RCC 7860 (cell line): ENCODE measurements around the gene ZNF598.
"Not testable (repeated sequence)": the region's sequence is repeated elsewhere in the genome, so short reads cannot be mapped to it uniquely, and the experiment has no call there.

Source experiments
- DNase-seq: peaks from one replicate; pipeline ENCODE4 v3.0.0-alpha.2; 2015; ENCODE audit warnings: low spot score
- FAIRE-seq: peaks from 2 replicates; lab custom pipeline; 2012; peaks lifted over from hg19 to GRCh38; lab: Jason Lieb, UNC

Gene ZNF598

DNA sequence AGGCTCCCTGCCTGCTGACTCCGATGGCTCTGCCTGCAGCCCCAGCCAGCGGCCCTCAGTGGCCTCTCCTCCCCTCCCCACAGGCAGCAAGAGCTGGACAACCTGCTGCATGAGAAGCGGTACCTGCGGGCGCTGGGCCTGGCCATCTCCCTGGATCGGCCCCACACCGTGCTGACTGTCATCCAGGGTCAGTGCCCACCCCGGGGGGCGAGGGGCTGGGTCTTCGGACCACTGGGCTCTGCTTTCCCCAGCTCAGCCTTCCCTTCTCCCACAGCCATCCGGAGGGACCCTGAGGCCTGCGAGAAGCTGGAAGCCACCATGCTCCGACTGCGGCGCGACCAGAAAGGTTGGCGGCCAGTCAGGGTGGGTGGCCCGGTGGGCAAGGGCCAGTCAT, 31.7 kb downstream of the ZNF598 start:
- no peak for FAIRE-seq
- no peak for DNase-seq

DNA sequence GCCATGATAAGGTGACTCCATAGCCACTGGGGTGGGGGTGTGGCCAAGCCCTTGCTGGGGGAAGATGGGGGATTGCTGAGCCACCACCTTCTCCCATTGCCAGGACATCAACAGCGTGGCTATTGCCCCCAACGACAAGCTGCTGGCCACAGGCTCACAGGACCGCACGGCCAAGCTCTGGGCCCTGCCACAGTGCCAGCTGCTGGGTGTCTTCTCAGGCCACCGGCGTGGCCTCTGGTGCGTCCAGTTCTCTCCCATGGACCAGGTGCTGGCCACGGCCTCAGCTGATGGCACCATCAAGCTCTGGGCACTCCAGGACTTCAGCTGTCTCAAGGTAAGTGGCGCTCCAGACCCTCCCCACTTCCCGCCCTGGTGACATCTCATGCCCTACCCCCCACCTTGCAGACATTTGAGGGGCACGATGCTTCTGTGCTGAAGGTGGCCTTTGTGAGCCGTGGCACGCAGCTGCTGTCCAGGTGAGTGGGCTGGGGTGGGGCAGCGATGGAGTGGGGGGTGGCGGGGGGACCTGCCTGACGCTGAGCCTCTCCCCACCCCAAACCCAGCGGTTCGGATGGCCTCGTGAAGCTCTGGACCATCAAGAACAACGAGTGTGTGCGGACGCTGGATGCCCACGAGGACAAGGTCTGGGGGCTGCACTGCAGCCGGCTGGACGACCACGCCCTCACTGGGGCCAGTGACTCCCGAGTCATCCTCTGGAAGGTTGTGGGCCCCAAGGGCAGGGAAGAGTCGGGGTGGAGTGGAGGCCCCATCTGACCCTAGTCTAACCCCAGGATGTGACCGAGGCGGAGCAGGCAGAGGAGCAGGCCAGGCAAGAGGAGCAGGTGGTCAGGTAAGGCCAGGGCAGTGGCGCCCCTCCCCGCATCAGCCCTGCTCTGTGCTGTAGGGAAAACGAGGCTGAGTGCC, 32.4 kb downstream of the ZNF598 start:
- no peak for FAIRE-seq
- DNase-seq: no peak

DNA sequence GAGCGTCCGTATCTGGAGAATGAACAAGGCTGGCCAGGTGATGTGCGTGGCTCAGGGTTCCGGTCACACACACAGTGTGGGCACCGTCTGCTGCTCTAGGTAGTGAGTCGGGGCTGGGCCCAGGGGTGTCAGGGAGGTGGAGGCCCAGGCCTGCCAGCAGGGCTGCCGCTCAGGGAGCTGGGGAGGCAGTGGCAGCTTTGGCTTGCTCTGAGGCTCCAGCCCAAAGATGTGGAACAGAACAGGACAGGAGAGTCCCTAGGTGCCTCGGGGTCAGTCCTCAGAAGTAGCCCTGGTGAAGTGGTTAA, 33.5 kb downstream of the ZNF598 start:
- FAIRE-seq (no peak), DNase-seq (no peak)

DNA sequence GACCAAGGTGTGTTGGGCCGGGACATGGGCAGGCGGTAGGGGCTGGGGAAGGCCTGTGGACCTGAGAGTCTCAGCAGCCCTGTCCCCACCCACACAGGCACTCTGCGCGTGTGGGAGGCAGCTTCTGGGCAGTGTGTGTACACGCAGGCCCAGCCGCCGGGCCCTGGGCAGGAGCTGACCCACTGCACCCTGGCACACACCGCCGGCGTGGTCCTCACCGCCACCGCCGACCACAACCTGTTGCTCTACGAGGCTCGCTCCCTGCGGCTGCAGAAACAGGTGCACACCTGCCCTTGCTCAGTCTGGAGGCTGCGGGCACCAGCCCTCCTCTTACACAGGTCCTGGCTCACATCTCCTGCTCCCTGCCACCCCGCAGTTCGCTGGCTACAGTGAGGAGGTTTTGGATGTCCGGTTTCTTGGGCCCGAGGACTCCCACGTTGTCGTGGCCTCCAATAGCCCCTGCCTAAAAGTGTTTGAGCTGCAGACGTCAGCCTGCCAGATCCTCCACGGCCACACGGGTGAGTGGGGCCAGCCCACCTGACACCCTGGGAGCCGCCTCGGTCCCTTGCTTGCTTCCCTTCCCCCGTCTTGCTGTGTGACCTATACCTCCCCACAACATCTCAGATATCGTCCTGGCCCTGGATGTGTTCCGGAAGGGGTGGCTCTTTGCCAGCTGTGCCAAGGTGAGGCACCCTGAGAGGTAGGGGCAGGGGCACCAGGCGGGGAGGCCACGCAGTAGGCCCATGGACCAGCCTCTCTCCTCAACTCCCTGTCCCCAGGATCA, 34.0 kb downstream of the ZNF598 start:
- FAIRE-seq: no peak
- DNase-seq: no peak

DNA sequence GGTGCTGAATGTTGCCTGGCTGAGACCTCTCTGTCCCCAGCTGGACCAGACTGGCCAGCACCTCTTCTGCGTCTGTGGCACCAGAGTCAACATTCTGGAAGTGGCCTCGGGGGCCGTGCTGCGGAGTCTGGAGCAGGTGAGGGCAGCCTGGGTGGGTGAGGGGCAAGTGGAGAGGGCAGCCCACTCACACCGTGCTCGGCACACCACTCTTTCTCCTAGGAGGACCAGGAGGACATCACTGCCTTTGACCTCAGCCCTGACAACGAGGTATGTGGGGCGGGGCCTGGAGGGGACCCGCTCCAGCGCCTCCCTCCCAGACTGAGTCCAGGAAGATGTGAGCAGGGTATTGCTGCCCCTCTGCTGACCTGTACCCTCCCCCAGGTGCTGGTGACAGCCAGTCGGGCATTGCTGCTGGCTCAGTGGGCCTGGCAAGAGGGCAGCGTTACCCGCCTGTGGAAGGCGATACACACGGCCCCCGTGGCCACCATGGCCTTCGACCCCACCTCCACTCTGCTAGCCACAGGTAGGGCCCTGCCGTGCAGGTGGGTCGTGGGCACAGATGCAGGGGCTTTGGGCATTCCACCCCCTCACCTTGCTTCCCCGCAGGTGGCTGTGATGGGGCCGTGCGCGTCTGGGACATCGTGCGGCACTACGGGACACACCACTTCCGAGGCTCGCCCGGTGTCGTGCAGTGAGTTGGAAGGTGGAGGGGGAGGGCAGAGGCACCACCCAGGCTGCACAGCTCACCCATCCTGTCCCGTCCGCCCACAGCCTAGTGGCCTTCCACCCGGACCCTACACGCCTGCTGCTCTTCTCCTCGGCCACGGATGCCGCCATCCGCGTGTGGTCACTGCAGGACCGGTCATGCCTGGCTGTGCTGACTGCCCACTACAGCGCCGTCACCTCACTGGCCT, 35.2 kb downstream of the ZNF598 start:
- DNase-seq: no peak
- FAIRE-seq: no peak

DNA sequence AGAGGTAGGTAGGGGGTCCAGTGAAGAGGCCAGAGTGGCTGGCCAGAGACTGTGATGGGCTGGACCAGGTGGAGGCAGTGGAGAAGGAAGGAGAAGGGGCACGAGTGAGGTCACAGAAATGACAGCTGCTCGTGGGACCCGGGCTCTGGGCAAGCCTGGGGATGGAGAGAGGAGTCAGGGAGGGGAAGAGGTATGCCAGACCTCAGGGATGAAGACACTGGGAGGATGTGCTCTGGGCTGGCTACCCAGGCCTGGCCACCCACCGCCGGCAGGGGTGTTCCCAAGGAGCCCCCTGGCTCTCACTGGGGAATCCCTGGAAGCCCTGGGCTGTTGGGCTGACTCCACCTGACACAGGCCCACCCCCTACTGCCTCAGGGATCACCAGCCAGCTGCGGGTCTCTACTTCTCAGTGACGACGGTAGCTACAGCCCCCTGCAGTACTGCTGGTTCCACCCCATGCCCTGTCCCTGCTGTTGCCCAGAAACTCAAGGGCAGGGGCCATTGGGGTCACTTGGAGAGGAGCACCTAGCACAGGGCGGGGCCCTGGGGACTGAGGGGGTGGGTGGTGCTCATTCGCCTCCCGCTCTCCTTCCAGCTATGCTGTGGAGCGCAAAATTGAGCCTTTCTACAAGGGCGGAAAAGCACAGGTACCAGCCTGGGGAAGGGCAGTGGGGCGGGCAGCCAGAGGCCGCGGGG, 36.0 kb downstream of the ZNF598 start:
- DNase-seq: no peak
- FAIRE-seq: no peak

DNA sequence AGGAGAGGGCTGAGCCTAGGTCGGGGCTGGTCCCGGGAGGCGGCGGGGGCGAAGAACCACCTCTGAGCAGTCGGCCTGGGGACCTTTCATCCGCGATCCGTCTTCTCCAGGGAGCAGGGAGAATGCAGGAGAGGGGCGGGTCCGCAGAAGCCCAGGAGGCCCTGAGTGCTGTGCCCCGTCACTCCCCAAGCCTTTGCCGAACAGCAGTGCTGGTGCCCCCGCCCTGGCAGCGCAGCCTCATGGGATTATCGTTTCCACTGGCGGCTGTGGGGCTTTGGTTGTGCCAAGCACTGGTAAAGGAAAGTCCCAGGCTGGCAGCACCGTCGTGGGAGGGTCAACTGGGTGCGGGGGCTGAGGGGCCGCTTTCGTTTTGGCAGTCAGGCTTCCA, 37.1 kb downstream of the ZNF598 start:
- FAIRE-seq: no peak

DNA sequence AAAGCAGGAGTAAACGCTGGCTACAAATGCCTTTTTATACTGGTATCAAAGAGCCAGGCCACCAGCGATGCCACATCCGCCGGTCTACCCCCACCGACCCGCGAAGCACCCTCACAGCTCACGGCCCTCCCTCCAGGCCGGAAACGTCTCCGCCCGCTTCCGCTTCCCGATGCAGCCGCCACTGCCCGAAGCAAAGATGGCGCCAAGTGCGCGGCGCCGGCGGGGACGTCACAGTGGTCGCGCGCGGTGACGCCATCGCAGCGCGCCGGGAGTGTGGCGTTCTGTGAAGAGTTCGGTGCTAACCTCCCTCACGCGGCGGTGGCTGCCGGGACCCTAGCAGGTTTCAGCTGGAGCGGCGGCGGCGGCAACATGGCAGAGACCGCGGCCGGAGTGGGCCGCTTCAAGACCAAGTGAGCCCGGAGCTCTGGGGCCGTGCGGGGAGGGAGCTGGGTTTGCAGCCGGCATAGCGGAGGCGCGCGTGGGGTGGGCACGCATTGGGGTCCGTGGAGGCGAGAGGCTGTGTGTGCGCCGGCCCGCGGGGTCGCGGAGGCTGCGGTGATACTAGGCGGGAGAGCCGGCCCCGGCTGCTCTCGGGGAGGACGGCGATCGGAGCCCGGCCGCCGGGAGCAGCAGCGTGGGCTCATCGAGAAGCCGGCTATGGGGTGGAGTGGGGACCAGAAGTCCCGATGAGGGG, 37.7 kb downstream of the ZNF598 start, which contains the start of gene TBL3:
Gene TBL3 (plus strand): TSS at position 258 of the 694 bp plus-strand sequence. CDS start 112 bp downstream, at position 370.
- peak; percentile 55 for FAIRE-seq

More for the DNA sequence above, 37.1 kb downstream of the ZNF598 start:
- no peak for DNase-seq

DNA sequence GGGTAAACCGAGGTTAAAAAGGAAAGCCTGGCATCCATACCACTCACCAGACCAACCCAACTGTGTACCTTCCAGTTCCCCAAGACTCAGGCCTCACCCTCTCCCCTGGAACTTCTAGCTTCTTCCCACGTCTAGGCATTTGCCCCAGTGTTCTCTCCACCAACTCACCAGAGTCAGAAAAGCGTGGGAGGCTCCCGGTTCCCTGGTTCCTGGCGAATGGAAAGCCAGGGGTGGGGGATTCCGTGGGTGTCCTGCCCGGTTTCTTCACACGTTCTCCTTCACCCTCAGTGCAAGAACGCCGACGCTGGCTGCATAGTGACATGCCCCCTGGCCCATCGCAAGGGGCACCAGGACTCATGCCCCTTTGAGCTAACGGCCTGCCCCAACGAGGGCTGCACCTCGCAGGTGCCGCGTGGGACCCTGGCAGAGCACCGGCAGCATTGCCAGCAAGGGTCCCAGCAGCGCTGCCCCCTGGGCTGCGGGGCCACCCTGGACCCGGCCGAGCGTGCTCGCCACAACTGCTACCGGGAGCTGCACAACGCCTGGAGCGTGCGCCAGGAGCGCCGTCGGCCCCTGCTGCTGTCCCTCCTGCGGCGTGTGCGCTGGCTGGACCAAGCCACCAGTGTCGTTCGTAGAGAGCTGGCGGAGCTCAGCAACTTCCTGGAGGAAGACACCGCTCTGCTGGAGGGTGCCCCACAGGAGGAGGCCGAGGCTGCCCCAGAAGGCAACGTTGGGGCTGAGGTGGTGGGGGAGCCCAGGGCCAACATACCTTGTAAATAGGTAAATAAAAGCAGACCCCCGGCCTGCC, 41.3 kb downstream of the ZNF598 start:
- no peak for FAIRE-seq
- no peak for DNase-seq

More for the DNA sequence above, 37.7 kb downstream of the ZNF598 start, which contains the start of gene TBL3:
- peak; percentile 85 for DNase-seq

DNA sequence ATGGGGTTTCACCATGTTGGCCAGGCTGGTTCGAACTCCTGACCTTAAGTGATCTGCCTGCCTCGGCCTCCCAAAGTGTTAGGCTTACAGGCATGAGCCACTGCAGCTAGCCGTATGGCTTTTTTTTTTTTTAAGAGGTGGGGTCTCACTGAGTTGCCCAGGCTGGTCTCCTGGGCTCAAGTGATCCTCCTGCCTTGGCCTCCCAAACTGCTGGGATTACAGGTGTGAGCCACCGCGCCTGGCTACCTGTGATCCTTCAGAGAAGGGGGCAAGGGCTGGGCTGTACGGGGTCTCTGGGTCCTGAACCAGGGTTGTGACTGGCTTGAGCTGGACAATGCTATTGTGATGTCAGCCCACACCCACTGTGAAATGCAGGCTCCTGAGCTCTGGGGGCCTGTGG, 43.2 kb downstream of the ZNF598 start, which contains the start of gene RNF151:
Gene RNF151 (plus strand): TSS at position 397 of the 400 bp plus-strand sequence. CDS start 26 bp downstream, outside the sequence.
- no peak for FAIRE-seq
- DNase-seq: no peak

DNA sequence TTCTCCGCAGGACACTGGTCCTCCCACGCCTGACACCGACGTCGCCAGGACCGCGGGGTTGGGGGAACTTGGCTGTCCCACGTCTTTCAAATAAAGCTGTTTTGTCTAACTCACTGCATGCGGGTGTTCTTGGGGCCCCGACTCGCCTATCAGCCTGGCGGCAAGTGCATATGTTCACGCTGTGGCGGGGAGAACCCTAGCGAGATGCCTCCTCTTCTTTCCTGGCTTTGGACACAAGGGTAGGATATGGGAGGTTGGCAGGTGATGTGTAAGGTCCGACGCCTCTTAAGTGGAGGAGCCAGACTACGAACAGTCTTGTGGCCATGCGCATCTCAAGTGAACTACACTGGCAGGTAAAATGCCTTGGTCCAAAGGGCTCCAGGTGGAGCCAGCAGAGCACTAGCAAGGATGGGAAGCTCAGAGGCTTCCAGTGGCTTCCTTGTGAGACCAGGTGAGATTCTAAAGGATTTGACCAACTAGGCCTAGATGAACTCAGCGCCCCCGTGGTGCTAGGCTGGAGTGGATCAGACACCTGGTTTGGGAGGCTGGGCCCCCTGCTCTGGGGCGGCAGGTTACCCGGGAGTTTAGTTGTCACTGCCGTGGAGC, 44.1 kb downstream of the ZNF598 start:
- FAIRE-seq (no peak), DNase-seq (no peak)

DNA sequence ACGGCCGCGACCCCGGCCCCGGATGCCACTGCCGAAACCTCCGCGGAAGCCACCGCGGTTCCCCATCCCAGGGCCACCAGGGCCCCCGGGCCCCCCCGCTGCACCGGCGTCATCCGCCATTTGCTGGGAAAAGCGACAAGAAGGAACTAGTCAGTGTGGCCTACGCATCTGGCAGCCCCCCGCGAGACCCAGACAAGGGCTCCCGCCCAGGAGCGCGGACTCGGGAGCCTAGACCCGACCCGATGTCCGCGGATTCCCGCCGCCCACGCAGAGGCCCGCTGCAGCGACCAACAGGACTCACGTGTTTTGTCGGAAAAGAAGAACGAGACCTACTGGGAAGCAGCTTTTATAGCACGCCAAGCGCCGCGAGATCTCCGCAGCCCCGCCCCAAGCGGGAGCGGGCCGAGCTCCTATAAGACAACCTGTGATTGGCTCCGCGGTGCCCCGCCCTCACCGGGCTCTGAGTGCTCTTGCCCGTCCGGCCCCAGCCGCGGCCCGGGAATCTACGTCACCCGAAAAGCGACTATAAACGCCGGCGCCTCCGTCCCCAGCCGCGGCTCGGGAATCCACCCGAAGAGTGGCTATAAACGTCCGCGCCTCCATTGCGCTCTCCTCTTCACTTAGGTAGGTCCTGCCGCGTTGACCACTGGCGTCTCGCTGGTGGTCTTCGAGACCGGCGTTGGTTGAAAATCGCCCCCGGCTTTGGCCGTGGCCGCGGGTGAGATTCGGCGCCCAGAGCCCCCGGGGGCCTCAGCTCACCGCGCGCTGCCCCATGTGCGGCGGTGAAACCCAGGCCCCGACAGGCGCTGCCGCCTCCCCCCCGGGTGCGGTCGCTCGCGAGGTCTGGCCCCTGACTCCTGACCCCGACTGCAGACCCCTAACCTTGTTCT, 44.9 kb downstream of the ZNF598 start, which contains the start of gene RPS2:
Gene RPS2 (minus strand): TSS at position 321 of the 890 bp plus-strand sequence. CDS start 201 bp downstream, at position 120.
- FAIRE-seq (peak; percentile 89), DNase-seq (peak; percentile 97)

DNA sequence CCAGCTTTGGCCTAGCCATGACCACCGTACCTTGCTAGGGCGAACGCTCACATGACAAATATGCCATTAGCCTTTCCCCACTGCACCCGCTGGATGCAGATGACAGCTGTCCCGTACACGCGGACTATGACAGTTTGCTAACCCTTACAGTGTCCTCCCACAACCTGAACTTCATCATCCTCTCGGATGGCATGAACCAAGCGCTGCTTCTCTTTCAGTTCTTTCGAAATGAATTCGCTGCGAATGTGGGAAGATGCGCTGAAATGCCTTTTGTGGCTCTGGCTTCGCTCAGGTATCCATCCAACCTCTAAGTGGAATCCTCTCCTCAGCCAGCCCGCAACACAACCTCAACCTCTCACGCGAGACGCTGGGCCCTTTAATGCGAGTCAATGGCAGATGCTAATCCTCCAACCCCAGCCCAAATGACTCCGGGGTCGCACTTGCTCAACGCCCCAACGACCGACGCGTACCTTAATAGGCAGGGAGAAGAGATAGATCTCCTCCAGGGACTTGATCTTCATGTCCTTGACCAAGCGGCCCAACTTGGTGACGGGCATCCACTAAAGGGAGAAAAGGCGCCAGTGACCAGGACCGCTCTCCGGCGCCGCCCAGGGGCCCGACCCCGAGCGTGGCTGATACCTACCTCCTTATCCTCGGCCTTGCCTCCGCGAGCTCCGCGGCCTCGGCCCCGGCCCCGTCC, 45.7 kb downstream of the ZNF598 start:
- no peak for FAIRE-seq
- DNase-seq: no peak

DNA sequence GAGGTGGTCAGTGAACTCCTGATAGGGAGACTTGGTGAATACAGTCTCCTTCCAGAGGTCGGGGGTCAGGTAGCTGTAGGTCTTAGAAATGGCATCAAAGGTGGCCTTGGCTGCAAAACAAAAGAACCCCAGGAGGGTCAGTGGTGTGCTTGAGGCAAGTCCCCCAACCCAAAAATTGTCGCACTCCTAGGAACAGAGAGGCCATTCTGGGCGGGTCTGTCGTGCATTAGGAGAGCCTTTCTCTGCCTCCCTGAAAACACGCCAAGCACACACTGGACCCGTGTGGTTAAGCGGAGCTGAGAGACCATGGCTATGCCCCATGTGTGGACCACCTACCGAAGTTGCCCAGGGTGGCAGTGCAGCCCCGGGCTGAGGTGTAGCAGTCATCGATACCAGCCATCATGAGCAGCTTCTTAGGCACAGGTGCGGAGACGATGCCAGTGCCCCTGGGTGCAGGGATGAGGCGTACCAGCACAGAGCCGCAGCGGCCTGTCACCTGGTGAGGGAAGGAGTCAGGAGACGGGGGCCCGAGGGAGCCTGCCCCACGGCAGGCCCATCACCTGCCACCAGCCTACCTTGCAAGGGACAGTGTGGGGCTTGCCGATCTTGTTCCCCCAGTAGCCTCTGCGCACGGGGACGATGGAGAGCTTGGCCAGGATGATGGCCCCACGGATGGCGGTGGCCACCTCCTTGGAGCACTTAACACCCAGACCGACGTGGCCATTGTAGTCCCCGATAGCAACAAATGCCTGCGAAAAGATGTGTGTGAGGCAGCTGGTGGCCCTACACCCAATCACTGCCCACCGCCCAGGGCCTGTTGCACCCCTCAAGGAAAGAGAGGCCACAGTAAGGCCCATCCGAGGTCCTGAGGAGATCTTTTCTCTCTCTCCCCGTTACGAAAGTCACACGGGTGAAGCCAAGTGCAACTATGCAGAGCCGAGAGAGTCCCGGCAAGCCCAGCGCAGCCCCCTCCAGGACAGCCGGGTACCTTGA, 47.2 kb downstream of the ZNF598 start:
- DNase-seq, FAIRE-seq: not testable (repeated sequence)

DNA sequence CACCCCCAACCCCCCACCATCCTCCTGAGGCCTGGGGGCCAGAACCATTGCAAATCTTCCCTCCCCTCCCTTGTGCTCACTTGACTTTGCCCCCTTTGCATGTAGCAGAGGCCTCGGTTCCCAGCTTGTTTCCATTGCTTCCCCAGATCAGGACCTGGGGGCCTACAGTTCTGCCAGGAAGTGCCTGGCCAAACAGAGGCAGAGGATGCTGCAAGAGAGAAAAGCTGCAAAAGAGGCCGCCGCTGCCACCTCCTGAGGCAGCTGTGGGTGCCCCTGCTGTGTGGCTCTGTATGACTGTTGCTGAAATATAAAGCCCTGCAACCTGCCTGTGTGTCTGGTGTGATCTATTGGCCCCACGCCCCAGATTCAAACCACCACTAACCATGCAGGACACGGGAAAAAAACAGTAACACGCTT, 48.0 kb downstream of the ZNF598 start:
- DNase-seq (peak; percentile 9), FAIRE-seq (no peak)
